Kidney (tissue), 14 donors: ENCODE results near the gene PPP1CA. TPM values are rescaled to one million over a fixed set of nuclear protein-coding genes. Genes with fewer than 3 reads are reported as not detected.

Experiments used
- DNase-seq, 5 donors: peaks; one replicate each; pipeline ENCODE4 v3.0.0-alpha.2; 2013 to 2020
- FAIRE-seq: peaks from 2 replicates; lab custom pipeline; 2012; peaks lifted over from hg19 to GRCh38; lab: Jason Lieb, UNC
- H3K27ac ChIP-seq, 2 donors: one replicate each; pipeline ENCODE4 v1.7.0; 2013; ENCODE audit warnings: low read depth in 2 of 2, low read length in 2 of 2, inconsistent platforms in 1 of 2
- H3K27me3 ChIP-seq: one replicate; pipeline ENCODE4 v1.7.1; 2013; ENCODE audit warnings: low read length, inconsistent platforms; ENCODE audit not compliant: control insufficient read depth, insufficient read depth
- H3K36me3 ChIP-seq, 3 donors: one replicate each; pipeline versions ENCODE4 v1.7.0 to v1.7.1; 2013; ENCODE audit warnings: low read length in 3 of 3, control low read depth in 1 of 3, inconsistent platforms in 1 of 3; ENCODE audit not compliant: insufficient read depth in 3 of 3, control insufficient read depth in 2 of 3
- H3K4me1 ChIP-seq, 3 donors: one replicate each; pipeline versions ENCODE4 v1.7.0 to v1.7.1; 2013; ENCODE audit warnings: low read length in 3 of 3, inconsistent platforms in 1 of 3, low read depth in 1 of 3; ENCODE audit not compliant: control insufficient read depth in 2 of 3, insufficient read depth in 2 of 3
- H3K4me3 ChIP-seq, 3 donors: one replicate each; pipeline versions ENCODE4 v1.7.0 to v1.8.1; 2013; ENCODE audit warnings: low read length in 3 of 3, control low read depth in 1 of 3, inconsistent platforms in 1 of 3
- H3K9ac ChIP-seq, 3 donors: one replicate each; pipeline versions ENCODE4 v1.7.0 to v1.7.1; 2013; ENCODE audit warnings: low read length in 3 of 3, control low read depth in 1 of 3, inconsistent platforms in 1 of 3
- H3K9me3 ChIP-seq, 3 donors: one replicate each; pipeline versions ENCODE4 v1.7.0 to v1.7.1; 2013; ENCODE audit warnings: low read length in 3 of 3, control low read depth in 1 of 3, inconsistent platforms in 1 of 3; ENCODE audit not compliant: control insufficient read depth in 2 of 3, insufficient read depth in 1 of 3
- CTCF ChIP-seq: IDR thresholded peaks from 3 replicates; pipeline ENCODE4 v1.5.1; 2012; ENCODE audit warnings: mild to moderate bottlenecking, moderate library complexity, borderline replicate concordance; ENCODE audit not compliant: insufficient read depth; ENCODE audit errors: extremely low read depth
- intact Hi-C: fragments of 100-400 bp; cut with DNase I; formaldehyde crosslinking; loops from one replicate; pipeline ENCODE4 v1.11.1; 2022
- polyA plus RNA-seq: library from polyadenylated mRNA; stranded (reverse); fragments of 350-450 nt; fragmentation: Illumina TruSeq; extraction: RNeasy Lipid Tissue Mini Kit (QIAGEN cat#74804); gene quantifications from one replicate; pipeline ENCODE4 v1.2.3, GENCODE V29; 2014; ENCODE audit warnings: low read depth, low replicate concordance; ENCODE audit not compliant: insufficient read depth
- total RNA-seq: library from RNA; stranded (reverse); fragmentation: NEBNext Ultra II Directional; extraction: Animal tissue kit (Norgen Biotek cat#: 25700); gene quantifications from one replicate; pipeline ENCODE4 v1.2.1, GENCODE V29; 2021
- donor health status: control.
- donor health status: control.
- donor health status: control.
- donor health status: control.
- donor health status: control.
- donor health status: DM: yes; HTN: yes; CAD: no.
- donor health status: Normal renal cell carcinoma (clear cell type).

The PPP1CA gene
- total and polyA plus RNA-seq, 2 donors from 2014 or later = 155 to 210 TPM

DNA sequence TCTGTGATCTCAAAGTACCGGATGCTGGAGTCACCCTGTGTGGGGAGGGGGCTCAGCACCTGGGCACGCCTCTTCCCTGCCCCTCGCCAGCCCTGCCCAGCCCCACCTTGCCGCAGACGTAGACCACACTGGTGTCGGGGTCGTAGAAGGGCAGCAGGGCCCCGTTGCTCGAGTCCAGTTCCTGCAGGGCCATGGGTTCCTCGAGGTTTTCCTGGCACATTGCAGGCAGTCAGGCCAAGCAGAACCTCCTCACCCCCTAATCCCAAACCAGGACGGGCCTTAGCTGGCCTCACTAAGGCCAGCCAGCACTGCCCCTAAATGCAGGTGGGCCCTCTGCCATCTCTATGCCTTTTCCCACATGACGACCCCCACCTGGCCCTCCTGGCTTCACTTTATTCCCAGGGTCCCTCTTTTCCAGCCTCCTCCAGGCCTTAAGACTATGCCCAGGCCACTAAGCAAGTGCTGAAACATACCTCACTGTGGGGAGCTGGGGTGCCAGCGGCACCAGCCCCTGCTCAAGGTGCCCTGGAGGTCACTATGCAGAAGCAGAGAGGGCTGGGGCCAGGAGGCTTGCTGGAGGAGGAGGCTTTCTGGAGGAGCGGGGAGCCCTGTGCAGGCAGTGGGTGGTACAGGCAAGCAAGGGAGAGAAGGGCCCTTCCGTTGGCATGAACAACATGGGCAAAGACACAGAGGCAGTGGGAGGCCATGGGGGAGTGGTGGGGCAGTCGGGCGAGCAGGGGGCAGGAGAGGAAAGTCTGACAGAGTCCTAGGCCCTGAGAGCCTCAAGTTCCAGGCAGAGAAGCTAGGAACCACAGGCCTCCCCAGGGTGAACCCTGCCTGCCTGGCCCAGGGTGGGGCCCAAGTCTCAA, 38.8 kb upstream of the PPP1CA start:
- Histone ChIP-seq H3K27ac (no peak overlapping the region), H3K9ac (no peak overlapping the region), H3K27me3 (no peaks in the 10 kb centered on the region), H3K9me3 (no peaks in the 10 kb centered on the region), H3K4me1 (peaks cover 0 to 16% (median 0%) of the 10 kb centered on the region in 3 donors), H3K36me3 (peaks cover 0 to 4% (median 0%) of the 10 kb centered on the region in 3 donors), H3K4me3 (no peak overlapping the region)
- intact Hi-C loops = no loop called here
- TF ChIP-seq CTCF = no peak
- DNase-seq = no peak
- no peak for FAIRE-seq

DNA sequence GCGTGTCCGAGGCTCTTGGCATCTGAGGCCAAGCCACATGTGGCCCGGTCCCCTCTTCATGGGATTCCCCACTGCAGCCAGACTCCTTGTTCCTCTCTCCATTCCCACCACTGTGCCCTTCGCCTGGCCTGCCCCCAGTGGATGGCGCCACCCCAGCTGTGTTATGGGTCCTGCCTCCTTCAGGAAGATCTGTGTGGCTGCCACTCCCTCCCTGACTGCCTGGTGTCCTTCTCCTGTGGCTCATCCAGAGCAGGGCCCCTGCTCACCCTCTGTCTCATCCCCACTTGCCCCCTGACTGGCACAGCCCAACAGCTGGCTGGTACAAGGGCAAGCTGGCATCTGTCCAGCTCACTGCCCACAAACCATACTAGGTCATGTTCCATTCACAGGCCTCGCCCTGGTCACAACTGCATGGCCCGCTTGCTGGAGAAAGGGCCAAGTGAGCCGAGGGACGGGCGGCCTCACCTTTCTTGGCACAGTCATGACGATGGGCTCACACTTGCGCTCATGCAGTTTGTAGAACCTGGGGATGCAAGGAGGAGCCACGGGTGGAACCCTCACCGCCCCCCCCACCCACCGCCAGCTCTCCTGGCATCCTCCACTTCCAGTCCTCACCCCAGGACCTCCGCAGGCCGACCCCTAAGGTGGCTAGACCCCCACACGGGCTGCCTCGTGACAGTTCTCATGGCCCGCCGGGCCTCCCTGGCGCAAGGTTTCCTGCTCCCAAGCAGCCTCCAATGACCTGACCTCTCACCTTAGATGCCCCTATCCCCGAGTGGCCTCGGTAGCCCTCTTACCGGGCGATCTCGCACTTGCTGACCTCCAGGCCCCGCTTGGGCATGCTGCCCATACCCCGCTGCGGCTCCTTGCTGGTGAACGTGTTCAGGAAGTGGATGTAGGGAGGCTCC, 37.9 kb upstream of the PPP1CA start:
- Histone ChIP-seq H3K9me3 (no peaks in the 10 kb centered on the region), H3K27ac (no peak overlapping the region), H3K4me3 (no peak overlapping the region), H3K4me1 (peaks cover 0 to 14% (median 0%) of the 10 kb centered on the region in 3 donors), H3K36me3 (peaks cover 0 to 4% (median 0%) of the 10 kb centered on the region in 3 donors), H3K27me3 (no peaks in the 10 kb centered on the region), H3K9ac (no peak overlapping the region)
- no peak for TF ChIP-seq CTCF
- FAIRE-seq (no peak), DNase-seq (peak in 1 of 5 donors; percentile 86)
- intact Hi-C loops = no loop called here

- intact Hi-C loops = no loop called here
- no peak overlapping the region for H3K27ac ChIP-seq
- peaks cover 0 to 6% (median 2%) of the 10 kb centered on the region in 3 donors for H3K36me3 ChIP-seq
- no peaks in the 10 kb centered on the region for H3K9me3 ChIP-seq
- H3K9ac ChIP-seq = no peak overlapping the region
- peaks cover 0 to 14% (median 0%) of the 10 kb centered on the region in 3 donors for H3K4me1 ChIP-seq
- DNase-seq (peak in 2 of 5 donors; percentile 48 to 91), FAIRE-seq (no peak)
- H3K4me3 ChIP-seq = no peak overlapping the region
- no peak for TF ChIP-seq CTCF
- H3K27me3 ChIP-seq = no peaks in the 10 kb centered on the region
Observed at GRCh38 chr11:67438158-67438902, 36.7 kb upstream of the PPP1CA start.
